PFSK-1 (cell line): ENCODE measurements around the gene TCF12.

Source experiments
- POLR2AphosphoS5 ChIP-seq: IDR thresholded peaks from 2 replicates; pipeline ENCODE4 v1.6.1; 2012; ENCODE audit warnings: low read depth, mild to moderate bottlenecking, control low read depth, low read length, moderate library complexity
- TAF1 ChIP-seq: IDR thresholded peaks from 2 replicates; pipeline ENCODE4 v1.6.1; 2012; ENCODE audit warnings: low read length, control low read depth, borderline replicate concordance; ENCODE audit not compliant: insufficient read depth

GRCh38 chr15:57095896-57096295 is 177.5 kb downstream of the TCF12 start:
- no peak for TF ChIP-seq POLR2AphosphoS5
- no peak for TF ChIP-seq TAF1
